SHP77 (cell line): Measurements from ENCODE around the gene SLC16A3.

Experiments used
- DNase-seq, 2 experiments: peaks; one replicate each; lab custom pipeline; 2025; lab: John Stamatoyannopoulos, UW

The SLC16A3 gene

GRCh38 chr17:82223517-82223916 is 5.3 kb upstream of the SLC16A3 start:
- DNase-seq, result no peak

- no peak for DNase-seq
Measured at GRCh38 chr17:82224666-82225065, 4.2 kb upstream of the SLC16A3 start.

- DNase-seq, result no peak
Measured at GRCh38 chr17:82225368-82226029, 3.3 kb upstream of the SLC16A3 start.

GRCh38 chr17:82226146-82226808 is 2.6 kb upstream of the SLC16A3 start:
- no peak for DNase-seq

GRCh38 chr17:82226809-82227628 is 1.8 kb upstream of the SLC16A3 start:
- DNase-seq, result no peak

- DNase-seq, result no peak
Measured at GRCh38 chr17:82227629-82228277, 1.1 kb upstream of the SLC16A3 start.

GRCh38 chr17:82228278-82228841 is 482 bp upstream of the SLC16A3 start:
- DNase-seq, result no peak

- DNase-seq, result no peak
Measured at GRCh38 chr17:82229698-82230608, 1.1 kb downstream of the SLC16A3 start.

- no peak for DNase-seq
Measured at GRCh38 chr17:82230609-82231311, 1.9 kb downstream of the SLC16A3 start.

GRCh38 chr17:82231312-82231561 is 2.4 kb downstream of the SLC16A3 start:
- no peak for DNase-seq

GRCh38 chr17:82231562-82232321 is 2.9 kb downstream of the SLC16A3 start:
- DNase-seq, result peak in 1 of 2 experiments; percentile 22

- no peak for DNase-seq
Measured at GRCh38 chr17:82232322-82232820, 3.5 kb downstream of the SLC16A3 start.

GRCh38 chr17:82232876-82233785 is 4.3 kb downstream of the SLC16A3 start:
- DNase-seq, result no peak

- DNase-seq, result no peak
Measured at GRCh38 chr17:82234211-82235055, 5.6 kb downstream of the SLC16A3 start.

- no peak for DNase-seq
Measured at GRCh38 chr17:82235056-82235774, 6.4 kb downstream of the SLC16A3 start.

GRCh38 chr17:82235775-82236141 is 6.9 kb downstream of the SLC16A3 start:
- DNase-seq, result peak in 1 of 2 experiments; percentile 51
